Measurements from ENCODE around the gene ANTXR1. TPM values are rescaled to one million over a fixed set of nuclear protein-coding genes. Genes with fewer than 3 reads are reported as not detected.

The ANTXR1 gene
- 106 and 114 TPM in 2 replicates for polyA plus RNA-seq (2012; rRNA removed)
- polyA plus RNA-seq (2012; cell fraction: cytosol; rRNA removed): 152 and 155 TPM in 2 replicates
- polyA plus RNA-seq (2012; cell fraction: nucleus; rRNA removed): 63.7 and 109 TPM in 2 replicates

DNA sequence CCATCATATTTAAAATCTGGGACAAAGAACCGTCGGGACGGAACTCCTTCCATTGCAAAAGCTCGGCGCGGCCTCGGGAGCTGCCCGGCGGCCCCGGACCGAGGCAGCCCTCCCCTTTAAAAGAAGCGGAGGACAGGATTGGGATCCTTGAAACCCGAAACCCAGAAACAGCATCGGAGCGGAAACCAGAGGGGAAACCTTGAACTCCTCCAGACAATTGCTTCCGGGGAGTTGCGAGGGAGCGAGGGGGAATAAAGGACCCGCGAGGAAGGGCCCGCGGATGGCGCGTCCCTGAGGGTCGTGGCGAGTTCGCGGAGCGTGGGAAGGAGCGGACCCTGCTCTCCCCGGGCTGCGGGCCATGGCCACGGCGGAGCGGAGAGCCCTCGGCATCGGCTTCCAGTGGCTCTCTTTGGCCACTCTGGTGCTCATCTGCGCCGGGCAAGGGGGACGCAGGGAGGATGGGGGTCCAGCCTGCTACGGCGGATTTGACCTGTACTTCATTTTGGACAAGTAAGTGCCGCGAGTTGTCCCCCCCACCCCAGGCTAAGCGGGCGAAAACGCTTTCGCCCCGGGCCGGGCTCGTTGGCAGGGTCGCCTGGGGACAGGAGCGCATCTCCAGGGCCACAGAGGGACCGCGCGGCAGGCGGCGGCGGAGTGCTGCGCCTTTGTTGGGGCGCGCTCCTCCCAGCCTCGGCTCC, at the start of gene ANTXR1:
Gene ANTXR1 (plus strand): TSS at position 38 of the 698 bp plus-strand sequence. CDS start 321 bp downstream, at position 359.
- peaks cover 29% of the 10 kb centered on the region for H4K20me1 ChIP-seq (ENCODE audit: insufficient read depth)
- H3K27me3 ChIP-seq (ENCODE audit: insufficient read depth): no peaks in the 10 kb centered on the region
- peaks cover 53% of the 10 kb centered on the region for H3K79me2 ChIP-seq (ENCODE audit: insufficient read depth)
- H3K9me3 ChIP-seq: no peaks in the 10 kb centered on the region
- peak within 1 kb of the TSS; percentile 85 to 98 for H3K4me3 ChIP-seq (ENCODE audit: low read depth in 2 of 2, low read length in 1 of 2)
- H3K9me2 ChIP-seq: no peaks in the 10 kb centered on the region
- H3K9ac ChIP-seq: peak within 1 kb of the TSS; percentile 98
- H3K4me1 ChIP-seq (ENCODE audit: control insufficient read depth in 1 of 2, insufficient read depth in 2 of 2, low read depth in 1 of 2, low read length in 1 of 2): peaks cover 17 to 34% of the 10 kb centered on the region in 2 experiments
- CTCF ChIA-PET: interaction anchor here (0.5 to 6.3 kb wide), 30 partner anchors 11 to 550 kb away, joined by 3 to 107 read pairs (median 4); no protein-coding TSS in a partner anchor
- H2AFZ ChIP-seq (ENCODE audit: low read depth): peak within 1 kb of the TSS; percentile 94
- peak within 1 kb of the TSS; percentile 89 to 92 for H3K27ac ChIP-seq (ENCODE audit: low read depth in 2 of 2, low read length in 1 of 2)
- peak within 1 kb of the TSS; percentile 82 for H3K4me2 ChIP-seq
- 2% methylated on average over 56 of the region's 63 CpGs for WGBS (ENCODE audit: low lambda C conversion rate)
- H3F3A ChIP-seq (replicated peaks; ENCODE audit: insufficient read depth): peaks cover 15% of the 10 kb centered on the region
- peaks cover 3 to 24% of the 10 kb centered on the region in 2 experiments for H3K36me3 ChIP-seq (replicated peaks in 1 of 2; ENCODE audit: control insufficient read depth in 1 of 2, insufficient read depth in 2 of 2, low read length in 1 of 2)
- POLR2A ChIA-PET: interaction anchor here (1.0 kb wide), 1 partner anchor 293 kb away, joined by 4 read pairs; no protein-coding TSS in a partner anchor
- DNase-seq: peak; percentile 87
- TF ChIP-seq, protein P1, sequence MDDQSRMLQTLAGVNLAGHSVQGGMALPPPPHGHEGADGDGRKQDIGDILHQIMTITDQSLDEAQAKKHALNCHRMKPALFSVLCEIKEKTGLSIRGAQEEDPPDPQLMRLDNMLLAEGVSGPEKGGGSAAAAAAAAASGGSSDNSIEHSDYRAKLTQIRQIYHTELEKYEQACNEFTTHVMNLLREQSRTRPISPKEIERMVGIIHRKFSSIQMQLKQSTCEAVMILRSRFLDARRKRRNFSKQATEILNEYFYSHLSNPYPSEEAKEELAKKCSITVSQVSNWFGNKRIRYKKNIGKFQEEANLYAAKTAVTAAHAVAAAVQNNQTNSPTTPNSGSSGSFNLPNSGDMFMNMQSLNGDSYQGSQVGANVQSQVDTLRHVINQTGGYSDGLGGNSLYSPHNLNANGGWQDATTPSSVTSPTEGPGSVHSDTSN (IDR thresholded peaks at IDR 0.05): no peak
- no peak for TF ChIP-seq NRF1 (IDR thresholded peaks at IDR 0.05; ENCODE audit: low read depth, low read length)
- no peak for TF ChIP-seq RAD21 (IDR thresholded peaks at IDR 0.05; ENCODE audit: low read length)
- TF ChIP-seq GABPA (IDR thresholded peaks at IDR 0.05; ENCODE audit: low read depth): peak; percentile 87
- 0 out of 2 replicates have a peak, but pooled peaks have one; percentile 16 for TF ChIP-seq RXRA (IDR thresholded peaks at IDR 0.05; ENCODE audit: borderline replicate concordance, low read depth)
- TF ChIP-seq JUND (IDR thresholded peaks at IDR 0.05): no peak
- TF ChIP-seq YY1 (IDR thresholded peaks at IDR 0.05; ENCODE audit: low read depth): no peak; the same call in 1 of the 2 replicates
- 0 out of 2 replicates have a peak, but pooled peaks have one; percentile 3 for TF ChIP-seq TCF12 (IDR thresholded peaks at IDR 0.05)
- TF ChIP-seq FOSL2 (IDR thresholded peaks at IDR 0.05; ENCODE audit: borderline replicate concordance, low read depth): no peak
- 0 out of 2 replicates have a peak, but pooled peaks have one; percentile 21 for TF ChIP-seq GATA2 (CRISPR knock-in tag; IDR thresholded peaks at IDR 0.05)
- no peak for TF ChIP-seq EP300 (IDR thresholded peaks at IDR 0.05; ENCODE audit: borderline replicate concordance in 1 of 2, low read depth in 1 of 2, low read length in 1 of 2)
- TF ChIP-seq MEF2A (IDR thresholded peaks at IDR 0.05; ENCODE audit: borderline replicate concordance, low read depth): no peak
- no peak for TF ChIP-seq NFIC (IDR thresholded peaks at IDR 0.05; ENCODE audit: borderline replicate concordance)
- TF ChIP-seq, protein P2, sequence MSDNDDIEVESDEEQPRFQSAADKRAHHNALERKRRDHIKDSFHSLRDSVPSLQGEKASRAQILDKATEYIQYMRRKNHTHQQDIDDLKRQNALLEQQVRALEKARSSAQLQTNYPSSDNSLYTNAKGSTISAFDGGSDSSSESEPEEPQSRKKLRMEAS (IDR thresholded peaks at IDR 0.05; ENCODE audit: low read depth): 0 out of 2 replicates have a peak, but pooled peaks have one; percentile 18
- TF ChIP-seq TAF1 (IDR thresholded peaks at IDR 0.05; ENCODE audit: borderline replicate concordance, low read depth, low read length): peak; percentile 71; the same call in 1 of the 2 replicates
- TF ChIP-seq RCOR1 (IDR thresholded peaks at IDR 0.05; ENCODE audit: low read length): no peak
- TF ChIP-seq SIN3A (IDR thresholded peaks at IDR 0.05; ENCODE audit: borderline replicate concordance, low read depth, low read length): 0 out of 2 replicates have a peak, but pooled peaks have one; percentile 8
- TF ChIP-seq, protein P3, sequence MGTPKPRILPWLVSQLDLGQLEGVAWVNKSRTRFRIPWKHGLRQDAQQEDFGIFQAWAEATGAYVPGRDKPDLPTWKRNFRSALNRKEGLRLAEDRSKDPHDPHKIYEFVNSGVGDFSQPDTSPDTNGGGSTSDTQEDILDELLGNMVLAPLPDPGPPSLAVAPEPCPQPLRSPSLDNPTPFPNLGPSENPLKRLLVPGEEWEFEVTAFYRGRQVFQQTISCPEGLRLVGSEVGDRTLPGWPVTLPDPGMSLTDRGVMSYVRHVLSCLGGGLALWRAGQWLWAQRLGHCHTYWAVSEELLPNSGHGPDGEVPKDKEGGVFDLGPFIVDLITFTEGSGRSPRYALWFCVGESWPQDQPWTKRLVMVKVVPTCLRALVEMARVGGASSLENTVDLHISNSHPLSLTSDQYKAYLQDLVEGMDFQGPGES (IDR thresholded peaks at IDR 0.05; ENCODE audit: low read depth, low read length): no peak
- TF ChIP-seq FOXM1 (IDR thresholded peaks at IDR 0.05; ENCODE audit: low read depth): no peak
- TF ChIP-seq SMC3 (IDR thresholded peaks at IDR 0.05; ENCODE audit: low read depth, low read length): no peak
- no peak for TF ChIP-seq TEAD4 (IDR thresholded peaks at IDR 0.05; ENCODE audit: borderline replicate concordance, insufficient read depth)
- TF ChIP-seq, protein P4, sequence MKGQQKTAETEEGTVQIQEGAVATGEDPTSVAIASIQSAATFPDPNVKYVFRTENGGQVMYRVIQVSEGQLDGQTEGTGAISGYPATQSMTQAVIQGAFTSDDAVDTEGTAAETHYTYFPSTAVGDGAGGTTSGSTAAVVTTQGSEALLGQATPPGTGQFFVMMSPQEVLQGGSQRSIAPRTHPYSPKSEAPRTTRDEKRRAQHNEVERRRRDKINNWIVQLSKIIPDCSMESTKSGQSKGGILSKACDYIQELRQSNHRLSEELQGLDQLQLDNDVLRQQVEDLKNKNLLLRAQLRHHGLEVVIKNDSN (IDR thresholded peaks at IDR 0.05; ENCODE audit: borderline replicate concordance, low read depth): no peak
- TF ChIP-seq, protein P5, sequence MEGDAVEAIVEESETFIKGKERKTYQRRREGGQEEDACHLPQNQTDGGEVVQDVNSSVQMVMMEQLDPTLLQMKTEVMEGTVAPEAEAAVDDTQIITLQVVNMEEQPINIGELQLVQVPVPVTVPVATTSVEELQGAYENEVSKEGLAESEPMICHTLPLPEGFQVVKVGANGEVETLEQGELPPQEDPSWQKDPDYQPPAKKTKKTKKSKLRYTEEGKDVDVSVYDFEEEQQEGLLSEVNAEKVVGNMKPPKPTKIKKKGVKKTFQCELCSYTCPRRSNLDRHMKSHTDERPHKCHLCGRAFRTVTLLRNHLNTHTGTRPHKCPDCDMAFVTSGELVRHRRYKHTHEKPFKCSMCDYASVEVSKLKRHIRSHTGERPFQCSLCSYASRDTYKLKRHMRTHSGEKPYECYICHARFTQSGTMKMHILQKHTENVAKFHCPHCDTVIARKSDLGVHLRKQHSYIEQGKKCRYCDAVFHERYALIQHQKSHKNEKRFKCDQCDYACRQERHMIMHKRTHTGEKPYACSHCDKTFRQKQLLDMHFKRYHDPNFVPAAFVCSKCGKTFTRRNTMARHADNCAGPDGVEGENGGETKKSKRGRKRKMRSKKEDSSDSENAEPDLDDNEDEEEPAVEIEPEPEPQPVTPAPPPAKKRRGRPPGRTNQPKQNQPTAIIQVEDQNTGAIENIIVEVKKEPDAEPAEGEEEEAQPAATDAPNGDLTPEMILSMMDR (IDR thresholded peaks at IDR 0.05): 0 out of 2 replicates have a peak, but pooled peaks have one; percentile 1
- peak; percentile 88 for TF ChIP-seq POLR2AphosphoS5 (IDR thresholded peaks at IDR 0.05; ENCODE audit: low read depth, low read length)
- no peak for TF ChIP-seq EZH2phosphoT487 (IDR thresholded peaks at IDR 0.05; ENCODE audit: borderline replicate concordance, low read depth)

All from SK-N-SH (cell line).